Measurements from ENCODE around the gene FXYD1. TPM values are rescaled to one million over a fixed set of nuclear protein-coding genes. Genes with fewer than 3 reads are reported as not detected.
A peak's percentile ranks its signal among the peaks of the same experiment; 100 is the strongest.

FXYD1 gene
- total RNA-seq, 1 experiment from 2014 or later: not detected

DNA sequence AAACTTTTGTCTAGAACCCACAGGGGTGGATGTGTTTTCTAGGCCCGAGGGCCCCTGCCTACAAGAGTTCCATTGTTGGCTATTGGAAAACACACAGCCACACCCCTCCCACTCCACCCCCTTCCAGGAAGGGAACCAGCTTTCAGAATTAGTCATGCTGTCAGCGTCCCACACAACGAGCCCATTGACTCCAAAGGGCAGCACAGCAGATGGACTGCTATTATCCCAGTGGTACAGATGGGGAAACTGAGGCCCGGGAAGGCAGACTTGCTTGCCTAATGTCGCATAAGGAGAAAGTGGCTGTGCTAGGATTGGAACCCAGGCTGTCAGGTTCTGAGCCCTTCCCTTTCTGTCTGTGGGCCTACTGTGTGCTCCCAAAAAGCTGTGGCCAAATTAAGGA, 31.1 kb upstream of the FXYD1 start:
- H3K4me3 Mint-ChIP-seq (ENCODE audit: unreplicated experiment): peak overlapping the region; percentile 37
- H3K27me3 Mint-ChIP-seq (ENCODE audit: insufficient read depth, unreplicated experiment): no peaks in the 10 kb centered on the region
- intact Hi-C loops (cut with micrococcal nuclease): no loop called here
- ChIA-PET POLR2A (interaction anchor here (0.6 to 7.1 kb wide), 4 partner anchors 9 to 16 kb away, joined by 3 to 40 read pairs (median 14); partner anchors contain the start of gene FXYD3), CTCF (interaction anchor here (0.7 to 3.4 kb wide), 5 partner anchors 11 to 123 kb away, joined by 3 to 16 read pairs (median 3); partner anchors contain the start of gene LGI4)
- H3K4me1 Mint-ChIP-seq (ENCODE audit: insufficient read depth, unreplicated experiment): peaks cover 21% of the 10 kb centered on the region
- BruUV-seq (replicated peaks): no TSS peak
- peak; percentile 86 for DNase-seq (ENCODE audit: unreplicated experiment)
- TF ChIP-seq, protein P1, sequence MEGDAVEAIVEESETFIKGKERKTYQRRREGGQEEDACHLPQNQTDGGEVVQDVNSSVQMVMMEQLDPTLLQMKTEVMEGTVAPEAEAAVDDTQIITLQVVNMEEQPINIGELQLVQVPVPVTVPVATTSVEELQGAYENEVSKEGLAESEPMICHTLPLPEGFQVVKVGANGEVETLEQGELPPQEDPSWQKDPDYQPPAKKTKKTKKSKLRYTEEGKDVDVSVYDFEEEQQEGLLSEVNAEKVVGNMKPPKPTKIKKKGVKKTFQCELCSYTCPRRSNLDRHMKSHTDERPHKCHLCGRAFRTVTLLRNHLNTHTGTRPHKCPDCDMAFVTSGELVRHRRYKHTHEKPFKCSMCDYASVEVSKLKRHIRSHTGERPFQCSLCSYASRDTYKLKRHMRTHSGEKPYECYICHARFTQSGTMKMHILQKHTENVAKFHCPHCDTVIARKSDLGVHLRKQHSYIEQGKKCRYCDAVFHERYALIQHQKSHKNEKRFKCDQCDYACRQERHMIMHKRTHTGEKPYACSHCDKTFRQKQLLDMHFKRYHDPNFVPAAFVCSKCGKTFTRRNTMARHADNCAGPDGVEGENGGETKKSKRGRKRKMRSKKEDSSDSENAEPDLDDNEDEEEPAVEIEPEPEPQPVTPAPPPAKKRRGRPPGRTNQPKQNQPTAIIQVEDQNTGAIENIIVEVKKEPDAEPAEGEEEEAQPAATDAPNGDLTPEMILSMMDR (IDR thresholded peaks at IDR 0.05; ENCODE audit: unreplicated experiment): no peak
- H3K9me3 Mint-ChIP-seq (ENCODE audit: unreplicated experiment): no peaks in the 10 kb centered on the region
- H3K27ac Mint-ChIP-seq (ENCODE audit: low read depth, unreplicated experiment): peak overlapping the region; percentile 71
- no peaks in the 10 kb centered on the region for H3K36me3 Mint-ChIP-seq (ENCODE audit: insufficient read depth, unreplicated experiment)

DNA sequence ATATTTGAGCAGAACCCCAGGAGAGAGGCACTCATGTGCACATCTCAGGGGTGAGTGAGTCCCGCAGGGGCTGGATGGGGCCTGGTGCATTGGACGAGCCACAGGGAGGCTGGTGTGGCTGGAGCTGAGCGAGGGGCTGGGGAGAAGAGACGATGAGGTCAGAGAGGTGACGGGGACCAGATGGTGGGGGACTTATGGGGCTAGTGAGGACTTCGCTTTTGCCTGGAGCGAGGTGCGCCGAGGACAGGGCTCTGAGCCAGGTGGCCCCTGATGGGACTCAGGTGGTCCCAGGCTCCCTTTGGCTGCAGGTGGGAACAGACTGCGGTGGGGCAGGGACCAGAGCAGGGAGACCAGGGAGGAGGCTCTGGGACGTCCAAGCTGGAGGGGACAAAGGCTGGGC, 29.9 kb upstream of the FXYD1 start:
- H3K36me3 Mint-ChIP-seq (ENCODE audit: insufficient read depth, unreplicated experiment): no peaks in the 10 kb centered on the region
- H3K4me3 Mint-ChIP-seq (ENCODE audit: unreplicated experiment): no peak overlapping the region
- no peaks in the 10 kb centered on the region for H3K9me3 Mint-ChIP-seq (ENCODE audit: unreplicated experiment)
- no TSS peak for BruUV-seq (replicated peaks)
- intact Hi-C loops (cut with micrococcal nuclease): no loop called here
- TF ChIP-seq, protein P1 (IDR thresholded peaks at IDR 0.05; ENCODE audit: unreplicated experiment): no peak
- POLR2A ChIA-PET: interaction anchor here (0.7 to 7.1 kb wide), 5 partner anchors 11 to 66 kb away, joined by 3 to 40 read pairs (median 3); no protein-coding TSS in a partner anchor
- CTCF ChIA-PET: interaction anchor here (0.7 to 3.4 kb wide), 5 partner anchors 10 to 44 kb away, joined by 3 to 16 read pairs (median 3); partner anchors contain the start of gene LGI4
- no peak for DNase-seq (ENCODE audit: unreplicated experiment)
- peak overlapping the region; percentile 82 for H3K27ac Mint-ChIP-seq (ENCODE audit: low read depth, unreplicated experiment)
- no peaks in the 10 kb centered on the region for H3K27me3 Mint-ChIP-seq (ENCODE audit: insufficient read depth, unreplicated experiment)
- H3K4me1 Mint-ChIP-seq (ENCODE audit: insufficient read depth, unreplicated experiment): peaks cover 21% of the 10 kb centered on the region

DNA sequence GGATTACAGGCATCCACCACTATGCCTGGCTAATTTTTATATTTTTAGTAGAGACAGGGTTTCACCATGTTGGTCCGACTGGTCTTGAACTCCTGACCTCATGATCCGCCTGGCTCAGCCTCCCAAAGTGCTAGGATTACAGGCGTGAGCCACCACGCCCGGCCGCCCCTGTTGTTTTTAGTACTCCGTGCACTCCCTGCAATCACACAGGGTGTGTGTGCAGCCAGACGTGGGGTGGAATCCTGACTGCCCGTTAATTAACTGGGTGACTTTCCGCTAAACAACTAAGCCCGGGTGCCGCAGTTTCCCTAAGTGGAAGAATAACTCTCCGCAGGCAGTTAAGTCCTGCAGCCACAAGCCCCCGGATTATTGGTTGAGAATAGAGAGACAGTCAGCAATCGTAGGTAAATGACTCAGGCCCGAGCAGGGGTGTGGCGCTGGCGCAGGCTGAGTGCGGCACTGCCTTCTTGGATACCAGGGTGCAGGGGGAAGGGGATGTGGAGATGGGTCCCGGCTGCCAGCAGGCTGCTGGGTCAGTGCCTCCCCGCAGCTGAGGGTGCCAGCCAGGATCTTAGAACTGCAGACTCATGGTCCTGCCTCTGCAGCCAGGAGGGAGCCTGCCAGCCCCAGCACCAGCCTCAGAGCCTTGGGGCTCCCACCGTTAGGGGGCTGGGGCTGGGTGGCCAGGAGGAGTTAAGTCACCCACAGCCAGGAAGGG, 29.1 kb upstream of the FXYD1 start:
- Mint-ChIP-seq H3K27me3 (ENCODE audit: insufficient read depth, unreplicated experiment) (no peaks in the 10 kb centered on the region), H3K4me3 (ENCODE audit: unreplicated experiment) (no peak overlapping the region), H3K9me3 (ENCODE audit: unreplicated experiment) (no peaks in the 10 kb centered on the region), H3K27ac (ENCODE audit: low read depth, unreplicated experiment) (peak overlapping the region; percentile 76), H3K4me1 (ENCODE audit: insufficient read depth, unreplicated experiment) (peaks cover 24% of the 10 kb centered on the region), H3K36me3 (ENCODE audit: insufficient read depth, unreplicated experiment) (no peaks in the 10 kb centered on the region)
- no TSS peak for BruUV-seq (replicated peaks)
- DNase-seq (ENCODE audit: unreplicated experiment): peak; percentile 73
- TF ChIP-seq, protein P1 (IDR thresholded peaks at IDR 0.05; ENCODE audit: unreplicated experiment): no peak
- intact Hi-C loops (cut with micrococcal nuclease): no loop called here
- ChIA-PET POLR2A (interaction anchor here (0.7 to 7.1 kb wide), 5 partner anchors 11 to 65 kb away, joined by 3 to 40 read pairs (median 3); no protein-coding TSS in a partner anchor), CTCF (interaction anchor here (0.7 to 3.4 kb wide), 7 partner anchors 9 to 142 kb away, joined by 3 to 16 read pairs (median 3); partner anchors contain the start of gene LGI4)

DNA sequence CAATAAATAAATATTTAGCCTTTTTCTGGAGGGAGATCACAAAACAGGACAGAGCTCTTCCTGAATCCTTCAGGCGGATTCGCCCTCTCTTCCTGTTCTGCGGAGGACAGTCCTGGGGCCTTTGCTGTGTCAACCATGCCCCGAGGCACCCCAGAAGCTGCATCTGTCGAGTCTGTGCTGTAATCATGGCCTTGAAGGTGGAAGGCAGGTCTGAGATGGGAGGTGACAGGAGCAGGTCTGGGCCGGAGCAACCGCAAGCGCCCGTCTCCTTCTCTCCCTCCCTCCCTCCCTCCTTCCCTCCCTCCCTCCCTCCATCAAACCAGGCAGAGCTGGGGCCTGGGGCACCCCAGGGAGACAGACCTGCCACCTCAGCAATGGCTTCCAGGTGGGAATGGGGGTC, 27.6 kb upstream of the FXYD1 start:
- intact Hi-C loops (cut with micrococcal nuclease): no loop called here
- TF ChIP-seq, protein P1 (IDR thresholded peaks at IDR 0.05; ENCODE audit: unreplicated experiment): no peak
- Mint-ChIP-seq H3K4me1 (ENCODE audit: insufficient read depth, unreplicated experiment) (peaks cover 38% of the 10 kb centered on the region), H3K27me3 (ENCODE audit: insufficient read depth, unreplicated experiment) (no peaks in the 10 kb centered on the region), H3K36me3 (ENCODE audit: insufficient read depth, unreplicated experiment) (no peaks in the 10 kb centered on the region), H3K27ac (ENCODE audit: low read depth, unreplicated experiment) (no peak overlapping the region), H3K9me3 (ENCODE audit: unreplicated experiment) (no peaks in the 10 kb centered on the region), H3K4me3 (ENCODE audit: unreplicated experiment) (no peak overlapping the region)
- POLR2A ChIA-PET: interaction anchor here (1.4 to 7.1 kb wide), 2 partner anchors 13 kb away, joined by 6 to 40 read pairs; no protein-coding TSS in a partner anchor
- CTCF ChIA-PET: interaction anchor here (0.6 to 3.2 kb wide), 4 partner anchors 19 to 31 kb away, joined by 3 to 19 read pairs (median 4); no protein-coding TSS in a partner anchor
- DNase-seq (ENCODE audit: unreplicated experiment): no peak
- no TSS peak for BruUV-seq (replicated peaks)

All from MCF 10A (cell line).